ENCODE data around the gene SLC9A9. TPM values are rescaled to one million over a fixed set of nuclear protein-coding genes. Genes with fewer than 3 reads are reported as not detected.

Gene SLC9A9
- total and polyA plus RNA-seq, 9 donors, result 9.6 to 18.3 (median 11.2) TPM

GRCh38 chr3:143827425-143827824, 20.8 kb downstream of the SLC9A9 start:
- no peak overlapping the region for H3K27ac ChIP-seq (ENCODE audit: low read length)

DNA sequence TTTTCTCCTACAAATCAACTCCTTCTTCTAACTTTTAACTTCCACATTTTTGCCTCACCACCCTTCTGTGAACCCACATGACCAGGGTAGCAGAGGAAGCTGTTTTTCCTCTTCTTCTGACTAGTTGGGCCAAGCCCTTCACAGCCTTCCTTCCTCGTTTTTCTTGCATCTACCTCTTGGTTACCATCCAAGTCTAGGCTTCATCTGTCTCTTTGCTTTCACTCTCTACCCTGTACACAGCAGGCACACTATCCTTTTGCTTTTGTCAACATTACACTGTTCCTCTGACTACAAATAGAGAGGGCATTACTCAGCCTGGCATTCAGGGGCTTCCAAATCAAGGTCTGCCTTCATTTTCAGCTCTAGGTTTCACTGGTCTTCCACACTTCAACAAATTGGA, 22.0 kb downstream of the SLC9A9 start:
- WGBS (ENCODE audit: insufficient coverage), result 67% methylated on average over 1 of the region's 1 CpG
- no peak overlapping the region for H3K27ac ChIP-seq (ENCODE audit: low read length)
- no peak overlapping the region for H3K4me3 ChIP-seq (ENCODE audit: low read length)
- H3K4me1 ChIP-seq (ENCODE audit: control insufficient read depth, insufficient read depth, low read length), result peaks cover 16% of the 10 kb centered on the region
- DNase-seq, result peak; percentile 75
- H3K9me3 ChIP-seq (replicated peaks; ENCODE audit: control insufficient read depth, low read depth, low read length), result no peaks in the 10 kb centered on the region
- no peaks in the 10 kb centered on the region for H3K27me3 ChIP-seq (ENCODE audit: control insufficient read depth, insufficient read depth, low read length)
- no peaks in the 10 kb centered on the region for H3K36me3 ChIP-seq (ENCODE audit: control insufficient read depth, insufficient read depth, low read length)

More at GRCh38 chr3:143827425-143827824, 20.8 kb downstream of the SLC9A9 start:
- H3K4me3 ChIP-seq (ENCODE audit: low read length), result no peak overlapping the region
- no peaks in the 10 kb centered on the region for H3K27me3 ChIP-seq (ENCODE audit: control insufficient read depth, insufficient read depth, low read length)
- DNase-seq, result no peak
- peaks cover 8% of the 10 kb centered on the region for H3K4me1 ChIP-seq (ENCODE audit: control insufficient read depth, insufficient read depth, low read length)
- 89% methylated on average over 1 of the region's 2 CpGs for WGBS (ENCODE audit: insufficient coverage)
- H3K9me3 ChIP-seq (replicated peaks; ENCODE audit: control insufficient read depth, low read depth, low read length), result no peaks in the 10 kb centered on the region
- H3K36me3 ChIP-seq (ENCODE audit: control insufficient read depth, insufficient read depth, low read length), result no peaks in the 10 kb centered on the region

DNA sequence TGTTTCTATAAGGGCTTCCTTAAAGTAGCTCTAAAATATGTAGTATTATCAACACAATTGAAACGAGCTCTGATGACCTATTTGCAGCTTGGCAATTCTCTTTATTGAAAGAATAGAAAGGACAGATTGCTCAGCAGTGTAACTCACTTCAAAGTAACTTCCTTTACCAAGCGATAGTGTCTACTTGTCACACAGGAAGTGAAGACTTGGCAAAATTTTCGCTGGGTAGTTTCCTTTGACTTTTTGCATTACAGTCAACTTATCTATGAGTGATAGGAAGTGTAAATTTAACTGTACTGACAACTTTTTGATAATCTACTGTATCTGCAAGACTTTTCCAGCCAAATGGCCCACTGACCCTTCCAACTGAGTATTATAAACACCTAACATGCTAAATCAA, 22.8 kb downstream of the SLC9A9 start:
- Histone ChIP-seq H3K4me1 (ENCODE audit: control insufficient read depth, insufficient read depth, low read length) (peaks cover 18% of the 10 kb centered on the region), H3K36me3 (ENCODE audit: control insufficient read depth, insufficient read depth, low read length) (no peaks in the 10 kb centered on the region), H3K4me3 (ENCODE audit: low read length) (no peak overlapping the region), H3K9me3 (replicated peaks; ENCODE audit: control insufficient read depth, low read depth, low read length) (no peaks in the 10 kb centered on the region), H3K27ac (ENCODE audit: low read length) (no peak overlapping the region), H3K27me3 (ENCODE audit: control insufficient read depth, insufficient read depth, low read length) (no peaks in the 10 kb centered on the region)
- no CpG with 5 or more reads among the region's 3 CpGs for WGBS (ENCODE audit: insufficient coverage)
- DNase-seq, result peak; percentile 70

DNA sequence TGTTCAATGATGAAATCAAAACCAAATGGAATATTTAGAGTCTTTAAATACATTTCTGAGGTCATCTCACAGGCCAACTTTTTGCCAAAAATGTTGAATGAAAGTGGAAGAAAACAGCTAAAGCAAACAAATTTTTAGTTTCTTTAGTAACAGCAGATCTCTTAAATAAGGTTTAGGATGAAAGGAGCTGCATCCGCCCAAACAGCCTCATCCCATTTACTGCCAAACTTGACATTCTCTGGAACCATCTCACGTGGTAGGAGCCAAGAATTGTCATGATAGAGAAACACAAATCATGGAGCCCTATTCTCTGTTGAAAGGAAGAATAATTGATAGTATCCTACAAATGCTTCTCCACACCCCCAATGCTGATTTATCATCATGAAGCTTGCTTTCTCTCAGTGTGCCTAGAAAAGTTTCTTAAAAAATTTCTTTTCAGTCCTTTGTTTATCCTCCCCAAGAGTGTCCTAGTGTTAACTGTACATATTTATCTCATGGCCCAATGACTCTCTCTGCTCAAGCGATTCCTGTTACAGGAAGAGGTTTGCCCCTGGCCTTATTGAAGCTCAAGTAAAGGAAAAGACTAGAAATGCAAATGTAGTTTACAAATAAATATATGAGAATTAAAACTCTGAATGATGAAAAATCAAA, 23.4 kb downstream of the SLC9A9 start:
- DNase-seq, result peak; percentile 86
- Histone ChIP-seq H3K27ac (ENCODE audit: low read length) (peak overlapping the region; percentile 60), H3K9me3 (replicated peaks; ENCODE audit: control insufficient read depth, low read depth, low read length) (no peaks in the 10 kb centered on the region), H3K4me3 (ENCODE audit: low read length) (no peak overlapping the region), H3K36me3 (ENCODE audit: control insufficient read depth, insufficient read depth, low read length) (no peaks in the 10 kb centered on the region), H3K27me3 (ENCODE audit: control insufficient read depth, insufficient read depth, low read length) (no peaks in the 10 kb centered on the region), H3K4me1 (ENCODE audit: control insufficient read depth, insufficient read depth, low read length) (peaks cover 18% of the 10 kb centered on the region)
- no CpG with 5 or more reads among the region's 3 CpGs for WGBS (ENCODE audit: insufficient coverage)

DNA sequence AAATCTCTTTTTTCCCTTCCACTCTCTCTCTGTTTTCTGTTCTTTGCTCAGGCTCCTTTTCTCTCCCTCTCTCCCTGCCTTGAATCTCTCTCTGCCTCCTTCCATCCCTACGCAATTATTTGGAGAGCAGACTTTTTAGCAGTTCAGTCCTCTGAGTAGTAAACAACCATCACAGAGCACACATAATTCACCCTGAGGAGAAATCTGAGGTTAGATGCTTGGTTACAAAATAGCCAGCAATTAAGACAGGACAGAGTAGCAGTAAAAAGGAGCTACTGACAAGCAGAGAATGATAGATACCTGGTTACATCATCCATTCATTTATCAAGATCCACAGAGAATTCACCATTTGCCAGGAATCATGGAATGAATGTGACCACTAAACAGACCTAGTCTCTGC, 25.5 kb downstream of the SLC9A9 start:
- Histone ChIP-seq H3K4me3 (ENCODE audit: low read length) (no peak overlapping the region), H3K9me3 (replicated peaks; ENCODE audit: control insufficient read depth, low read depth, low read length) (no peaks in the 10 kb centered on the region), H3K36me3 (ENCODE audit: control insufficient read depth, insufficient read depth, low read length) (no peaks in the 10 kb centered on the region), H3K27me3 (ENCODE audit: control insufficient read depth, insufficient read depth, low read length) (no peaks in the 10 kb centered on the region), H3K4me1 (ENCODE audit: control insufficient read depth, insufficient read depth, low read length) (peaks cover 18% of the 10 kb centered on the region), H3K27ac (ENCODE audit: low read length) (peak overlapping the region; percentile 54)
- no CpG with 5 or more reads among the region's 1 CpG for WGBS (ENCODE audit: insufficient coverage)
- no peak for DNase-seq

DNA sequence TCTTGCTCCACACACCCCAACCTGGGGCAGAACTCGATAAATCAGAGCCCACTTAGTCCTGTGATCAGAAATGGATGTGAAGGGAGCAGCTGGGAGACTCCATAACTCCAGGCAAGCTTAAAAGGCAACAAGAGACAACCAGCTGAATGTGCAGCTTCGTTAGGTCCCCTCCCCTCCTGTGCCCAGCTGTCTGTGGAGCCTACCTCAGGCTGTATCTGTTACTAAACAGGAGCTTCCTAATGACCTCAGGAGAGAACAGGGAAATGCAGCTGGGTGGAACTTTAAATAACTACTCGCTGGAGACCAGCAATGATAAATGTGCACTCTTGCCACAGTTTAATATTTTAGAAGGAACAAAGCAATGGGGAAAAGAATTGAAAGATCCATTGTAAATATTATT, 25.9 kb downstream of the SLC9A9 start:
- peak overlapping the region; percentile 62 for H3K27ac ChIP-seq (ENCODE audit: low read length)
- 43% methylated on average over 1 of the region's 3 CpGs for WGBS (ENCODE audit: insufficient coverage)
- no peaks in the 10 kb centered on the region for H3K9me3 ChIP-seq (replicated peaks; ENCODE audit: control insufficient read depth, low read depth, low read length)
- DNase-seq, result peak; percentile 74
- peaks cover 18% of the 10 kb centered on the region for H3K4me1 ChIP-seq (ENCODE audit: control insufficient read depth, insufficient read depth, low read length)
- H3K36me3 ChIP-seq (ENCODE audit: control insufficient read depth, insufficient read depth, low read length), result no peaks in the 10 kb centered on the region
- no peak overlapping the region for H3K4me3 ChIP-seq (ENCODE audit: low read length)
- no peaks in the 10 kb centered on the region for H3K27me3 ChIP-seq (ENCODE audit: control insufficient read depth, insufficient read depth, low read length)

DNA sequence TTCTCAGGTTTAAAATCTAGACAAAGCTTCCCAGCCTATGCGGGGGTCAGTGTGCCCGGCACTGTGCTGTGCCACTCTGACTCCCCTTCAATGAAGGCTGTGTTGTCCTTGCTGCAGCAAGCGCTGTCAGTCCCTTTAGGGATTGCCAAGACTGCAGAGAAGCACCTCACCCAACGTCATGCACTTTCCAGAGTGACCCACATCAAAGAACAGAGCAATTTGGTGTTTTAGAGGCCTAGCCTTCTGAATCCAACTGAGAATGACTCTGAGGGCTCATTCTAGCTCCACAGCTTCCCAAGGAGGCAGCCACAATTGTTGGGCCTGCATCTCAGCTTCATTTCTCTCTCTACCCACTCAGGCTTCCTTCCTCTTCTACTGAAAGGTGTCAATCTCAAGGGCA, 26.4 kb downstream of the SLC9A9 start:
- H3K27ac ChIP-seq (ENCODE audit: low read length), result peak overlapping the region; percentile 62
- peaks cover 18% of the 10 kb centered on the region for H3K4me1 ChIP-seq (ENCODE audit: control insufficient read depth, insufficient read depth, low read length)
- H3K36me3 ChIP-seq (ENCODE audit: control insufficient read depth, insufficient read depth, low read length), result no peaks in the 10 kb centered on the region
- H3K9me3 ChIP-seq (replicated peaks; ENCODE audit: control insufficient read depth, low read depth, low read length), result no peaks in the 10 kb centered on the region
- no peak overlapping the region for H3K4me3 ChIP-seq (ENCODE audit: low read length)
- H3K27me3 ChIP-seq (ENCODE audit: control insufficient read depth, insufficient read depth, low read length), result no peaks in the 10 kb centered on the region
- 60% methylated on average over 4 of the region's 4 CpGs for whole genome bisulfite sequencing (ENCODE audit: insufficient coverage)
- no peak for DNase-seq

GRCh38 chr3:143820466-143821221, 27.6 kb downstream of the SLC9A9 start:
- H3K9me3 ChIP-seq (replicated peaks; ENCODE audit: control insufficient read depth, low read depth, low read length), result no peaks in the 10 kb centered on the region
- peaks cover 18% of the 10 kb centered on the region for H3K4me1 ChIP-seq (ENCODE audit: control insufficient read depth, insufficient read depth, low read length)
- H3K4me3 ChIP-seq (ENCODE audit: low read length), result no peak overlapping the region
- H3K27me3 ChIP-seq (ENCODE audit: control insufficient read depth, insufficient read depth, low read length), result no peaks in the 10 kb centered on the region
- no CpG with 5 or more reads among the region's 3 CpGs for WGBS (ENCODE audit: insufficient coverage)
- H3K27ac ChIP-seq (ENCODE audit: low read length), result no peak overlapping the region
- H3K36me3 ChIP-seq (ENCODE audit: control insufficient read depth, insufficient read depth, low read length), result no peaks in the 10 kb centered on the region
- peak; percentile 58 for DNase-seq

DNA sequence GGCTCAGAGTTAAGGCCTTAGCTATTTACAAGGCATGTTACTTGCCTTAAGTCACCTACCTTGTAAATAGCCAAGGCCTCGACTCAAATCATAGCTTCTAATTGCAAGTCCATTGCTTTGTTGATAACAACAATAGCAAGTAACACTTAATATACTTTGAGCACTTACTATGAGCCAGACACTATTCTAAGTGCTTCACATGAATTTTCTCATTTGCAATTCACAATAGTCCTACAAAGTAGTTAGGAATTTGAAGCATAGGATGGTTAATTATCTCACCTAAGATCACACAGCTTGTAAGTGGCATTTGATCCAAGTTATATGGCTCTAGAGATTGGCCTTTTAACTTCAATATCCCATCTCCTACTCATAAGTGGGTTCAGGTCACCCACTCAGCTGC, 28.4 kb downstream of the SLC9A9 start:
- H3K9me3 ChIP-seq (replicated peaks; ENCODE audit: control insufficient read depth, low read depth, low read length), result no peaks in the 10 kb centered on the region
- peaks cover 18% of the 10 kb centered on the region for H3K4me1 ChIP-seq (ENCODE audit: control insufficient read depth, insufficient read depth, low read length)
- WGBS (ENCODE audit: insufficient coverage), result no CpG with 5 or more reads among the region's 1 CpG
- no peaks in the 10 kb centered on the region for H3K36me3 ChIP-seq (ENCODE audit: control insufficient read depth, insufficient read depth, low read length)
- no peak overlapping the region for H3K27ac ChIP-seq (ENCODE audit: low read length)
- no peak for DNase-seq
- H3K27me3 ChIP-seq (ENCODE audit: control insufficient read depth, insufficient read depth, low read length), result no peaks in the 10 kb centered on the region
- no peak overlapping the region for H3K4me3 ChIP-seq (ENCODE audit: low read length)

DNA sequence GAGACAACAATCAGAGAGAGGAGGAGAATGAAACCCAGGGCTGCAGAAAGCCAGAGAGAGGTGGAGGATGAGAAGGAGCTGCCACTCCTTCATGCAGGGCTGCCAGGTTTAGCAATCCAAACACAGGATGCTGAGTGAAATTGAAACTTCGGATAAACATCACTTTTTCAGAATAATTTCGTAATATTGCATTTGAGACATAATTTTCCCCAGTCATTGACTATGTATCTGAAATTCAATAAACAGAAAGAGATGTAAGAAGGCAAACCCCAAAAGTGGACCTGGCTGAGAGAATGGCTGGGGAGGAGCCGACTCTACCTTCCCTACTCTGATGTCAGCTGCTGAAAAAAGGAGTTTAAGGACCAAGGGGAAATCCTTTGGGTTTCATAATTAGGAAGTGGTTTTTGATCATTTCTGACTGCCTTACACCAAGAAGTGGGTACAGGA, 33.8 kb downstream of the SLC9A9 start:
- DNase-seq, result no peak
- Histone ChIP-seq H3K4me3 (ENCODE audit: low read length) (no peak overlapping the region), H3K27ac (ENCODE audit: low read length) (no peak overlapping the region), H3K27me3 (ENCODE audit: control insufficient read depth, insufficient read depth, low read length) (no peaks in the 10 kb centered on the region), H3K9me3 (replicated peaks; ENCODE audit: control insufficient read depth, low read depth, low read length) (no peaks in the 10 kb centered on the region), H3K36me3 (ENCODE audit: control insufficient read depth, insufficient read depth, low read length) (no peaks in the 10 kb centered on the region), H3K4me1 (ENCODE audit: control insufficient read depth, insufficient read depth, low read length) (peaks cover 5% of the 10 kb centered on the region)
- WGBS (ENCODE audit: insufficient coverage), result no CpG with 5 or more reads among the region's 3 CpGs
